GM18858 (cell line): ENCODE measurements around the gene MGST2.
A peak's percentile ranks its signal among the peaks of the same experiment; 100 is the strongest.
"Not testable (repeated sequence)": the region's sequence is repeated elsewhere in the genome, so short reads cannot be mapped to it uniquely, and the experiment has no call there.

Source experiments
- ATAC-seq: cut with Tn5 transposase; IDR thresholded peaks from one replicate; pipeline ENCODE4 v1.9.1; 2021; ENCODE audit not compliant: unreplicated experiment

Gene MGST2

DNA sequence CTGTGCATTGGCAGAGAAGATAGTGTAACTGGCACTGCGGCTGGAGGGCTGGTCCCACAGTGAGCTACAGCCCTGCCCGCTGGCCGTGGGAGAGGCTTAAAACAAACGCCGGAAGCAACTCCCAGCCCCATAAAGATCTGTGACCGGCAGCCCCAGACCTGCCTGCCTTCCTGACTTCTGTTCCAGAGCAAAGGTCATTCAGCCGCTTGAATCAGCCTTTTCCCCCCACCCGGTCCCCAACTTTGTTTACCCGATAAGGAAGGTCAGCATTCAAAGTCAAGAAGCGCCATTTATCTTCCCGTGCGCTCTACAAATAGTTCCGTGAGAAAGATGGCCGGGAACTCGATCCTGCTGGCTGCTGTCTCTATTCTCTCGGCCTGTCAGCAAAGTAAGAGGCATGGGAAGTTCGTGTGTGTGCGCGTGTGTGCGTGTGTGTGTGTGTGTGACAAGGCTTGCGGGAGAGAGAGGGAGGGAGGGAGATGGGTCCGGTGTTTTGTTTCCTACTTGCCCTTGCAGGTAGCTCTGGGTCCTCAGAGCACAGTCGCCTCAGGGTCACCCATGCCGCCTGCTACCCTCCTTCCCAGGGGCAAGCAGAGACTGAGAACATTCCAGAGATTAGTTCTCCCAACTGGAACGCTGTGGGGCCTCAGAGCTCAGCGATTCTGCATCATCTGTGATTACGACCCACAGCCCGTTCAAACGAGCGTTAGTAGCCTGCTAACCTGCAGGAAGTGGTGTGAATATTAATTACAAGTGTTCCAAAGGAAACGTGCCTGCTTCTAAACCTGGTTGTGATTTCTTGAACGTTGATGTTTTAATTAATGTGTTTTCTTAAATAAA, at the start of gene MGST2:
Gene MGST2, plus strand, starts transcription at position 130 of the 840 bp plus-strand sequence. Its CDS starts 201 bp downstream, at position 331.
- ATAC-seq = peak; percentile 74

GRCh38 chr4:139617702-139618490, 47.7 kb upstream of the MGST2 start:
- ATAC-seq = no peak

DNA sequence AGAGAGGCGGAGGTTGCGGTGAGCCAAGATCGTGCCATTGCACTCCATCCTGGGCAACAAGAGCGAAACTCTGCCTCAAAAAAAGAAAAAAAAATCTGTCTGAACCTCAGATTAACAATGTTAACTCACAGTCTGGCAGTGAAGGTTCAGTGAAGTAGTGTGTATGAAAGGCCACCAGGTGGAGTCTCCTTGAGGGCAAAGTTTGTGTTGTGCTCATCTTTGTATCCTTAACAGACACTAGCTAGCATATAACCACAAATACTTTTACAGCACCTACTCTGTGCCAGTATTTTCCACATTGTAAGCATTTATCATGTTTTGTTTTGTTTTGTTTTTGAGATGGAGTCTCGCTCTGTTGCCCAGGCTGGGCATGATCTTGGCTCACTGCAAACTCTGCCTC, 46.0 kb upstream of the MGST2 start:
- peak; percentile 63 for ATAC-seq

GRCh38 chr4:139622901-139623381, 42.7 kb upstream of the MGST2 start:
- no peak for ATAC-seq

DNA sequence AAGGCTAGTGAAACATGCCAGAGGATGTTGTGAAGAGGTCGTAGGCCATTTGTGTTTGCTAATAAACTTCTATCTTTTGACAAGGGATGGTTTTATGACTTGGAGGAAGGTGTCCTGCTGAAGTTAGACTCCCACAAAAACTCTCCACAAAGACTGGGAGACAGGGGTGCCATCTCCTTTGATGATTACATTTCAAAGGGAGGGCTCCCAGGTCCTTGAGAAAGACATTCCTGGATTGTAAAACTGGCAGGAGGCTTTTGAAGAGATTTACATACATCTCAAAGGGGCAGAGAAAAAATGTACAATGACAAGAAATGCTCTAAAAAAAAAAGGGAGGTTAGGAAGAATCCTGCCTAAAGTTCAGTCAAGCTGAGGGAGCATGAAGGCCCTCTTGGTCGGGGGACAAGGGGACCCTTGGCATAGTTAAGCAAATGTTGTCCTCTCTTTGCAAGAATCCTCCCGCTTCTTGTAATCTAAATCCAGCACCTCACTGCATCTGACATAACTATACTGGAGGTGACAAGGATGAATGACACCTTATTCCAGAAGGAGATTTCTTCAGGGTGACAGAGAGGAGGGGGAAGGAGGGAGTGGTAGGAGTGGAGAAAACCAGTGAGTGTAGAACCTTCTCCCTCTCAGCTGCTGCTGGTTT, 41.1 kb upstream of the MGST2 start:
- no peak for ATAC-seq

- ATAC-seq = no peak
Measured at GRCh38 chr4:139625093-139625455, 40.5 kb upstream of the MGST2 start.

GRCh38 chr4:139625482-139625881, 40.1 kb upstream of the MGST2 start:
- ATAC-seq = no peak

DNA sequence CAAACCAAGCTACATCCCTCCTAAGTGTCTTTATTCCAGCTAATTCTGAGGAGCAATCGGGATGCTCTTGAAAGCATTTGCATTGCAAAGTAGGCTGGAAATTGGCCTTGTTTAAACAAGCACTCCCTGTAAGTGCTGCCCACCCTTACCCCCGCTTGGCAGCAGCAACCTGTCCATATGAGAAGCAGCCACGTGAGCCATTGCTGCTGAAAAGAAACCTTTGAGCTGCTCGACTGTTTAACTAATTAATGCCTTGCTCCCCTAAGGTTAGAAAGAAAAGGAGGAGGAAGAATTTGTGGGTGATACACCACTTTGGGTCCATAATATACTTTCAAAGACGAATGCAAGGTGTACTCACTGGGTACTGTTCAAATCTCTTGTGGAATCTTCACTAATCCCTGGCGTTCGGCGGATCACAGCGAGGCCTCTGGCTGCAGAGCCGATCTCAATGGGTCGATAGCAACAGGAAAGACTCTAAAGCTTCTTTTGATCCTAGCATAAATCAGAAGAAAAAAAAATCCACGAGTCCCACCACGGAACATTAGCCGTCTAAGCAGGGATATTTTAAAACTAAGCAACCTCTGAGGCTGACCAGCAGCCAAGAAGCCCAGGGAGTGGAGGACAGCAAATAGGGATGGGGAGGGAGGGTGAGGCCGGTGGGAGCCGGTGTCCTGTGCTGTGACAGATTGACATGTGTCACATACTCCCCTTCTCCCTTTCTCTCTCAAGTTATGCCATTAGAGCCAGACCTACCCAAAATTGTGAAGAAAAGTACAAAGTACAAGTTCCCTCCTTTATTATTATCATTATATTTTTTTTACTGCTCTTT, 37.2 kb upstream of the MGST2 start:
- ATAC-seq = no peak

DNA sequence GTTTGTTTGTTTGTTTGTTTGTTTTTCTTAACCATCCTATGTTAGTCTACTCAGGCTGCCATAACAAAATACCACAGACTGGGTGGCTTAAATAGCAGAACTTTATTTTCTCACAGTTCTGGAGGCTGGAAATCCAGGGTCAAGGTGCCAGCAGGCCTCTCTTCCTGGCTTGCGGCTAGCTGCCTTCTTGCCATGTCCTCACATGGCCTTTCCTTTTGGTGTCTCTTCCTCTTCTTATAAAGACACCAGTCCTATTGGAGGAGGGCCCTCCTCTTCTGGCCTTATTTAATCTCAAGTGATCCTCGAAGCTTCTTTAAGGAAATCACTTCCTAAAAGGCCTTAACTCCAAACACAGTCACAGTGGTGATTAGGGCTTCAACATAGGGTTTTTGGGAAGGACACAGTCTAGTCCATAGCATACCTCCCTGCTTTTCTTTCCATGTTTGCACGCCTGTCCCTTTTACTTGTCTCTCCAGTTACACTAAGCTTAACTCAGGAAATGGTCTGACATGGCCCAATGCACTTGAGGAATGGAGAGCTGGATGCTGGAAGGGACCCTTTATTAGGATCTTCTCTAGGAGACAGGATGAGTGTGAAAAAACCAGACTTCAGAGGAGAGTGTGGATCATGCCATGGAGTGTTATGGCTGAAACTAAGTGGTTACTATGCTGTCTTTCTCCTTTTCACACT, 36.0 kb upstream of the MGST2 start:
- ATAC-seq = no peak

DNA sequence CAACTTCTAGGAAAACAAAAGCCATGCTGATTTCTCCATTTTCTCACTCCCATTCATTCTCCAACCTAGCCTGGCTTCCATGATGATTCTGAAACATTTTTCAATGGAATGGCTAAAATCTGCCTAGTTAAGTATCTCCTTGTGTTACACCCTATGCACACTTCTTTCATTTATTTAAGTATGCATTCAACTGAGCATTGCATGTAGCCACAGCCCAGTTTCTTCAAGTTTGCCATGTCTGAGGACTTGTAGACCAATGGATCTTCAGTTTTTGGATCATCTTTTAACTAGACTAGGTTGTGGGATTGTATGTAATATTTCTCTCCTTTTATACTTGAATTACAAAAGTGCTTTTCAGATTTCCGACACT, 35.5 kb upstream of the MGST2 start:
- no peak for ATAC-seq

- no peak for ATAC-seq
Measured at GRCh38 chr4:139630991-139631390, 34.6 kb upstream of the MGST2 start.

GRCh38 chr4:139631791-139632190, 33.8 kb upstream of the MGST2 start:
- no peak for ATAC-seq

DNA sequence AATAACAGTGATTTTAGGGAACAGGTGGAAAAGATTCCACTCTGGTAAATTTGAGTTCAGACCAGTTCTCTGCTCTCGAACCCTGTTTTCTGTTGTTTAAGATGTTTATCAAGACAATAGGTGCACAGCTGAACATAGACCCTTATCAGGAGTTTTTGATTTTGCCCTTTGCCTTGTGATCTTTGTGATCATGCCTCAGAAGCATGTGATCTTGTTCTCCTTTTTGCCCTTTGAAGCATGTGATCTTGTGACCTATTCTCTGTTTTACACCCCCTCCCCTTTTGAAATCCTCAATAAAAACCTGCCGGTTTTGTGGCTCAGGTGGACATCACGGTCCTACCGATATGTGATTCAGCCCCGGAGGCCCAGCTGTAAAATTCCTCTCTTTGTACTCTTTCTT, 32.9 kb upstream of the MGST2 start:
- ATAC-seq = not testable (repeated sequence)

GRCh38 chr4:139633195-139633594, 32.4 kb upstream of the MGST2 start:
- no peak for ATAC-seq

DNA sequence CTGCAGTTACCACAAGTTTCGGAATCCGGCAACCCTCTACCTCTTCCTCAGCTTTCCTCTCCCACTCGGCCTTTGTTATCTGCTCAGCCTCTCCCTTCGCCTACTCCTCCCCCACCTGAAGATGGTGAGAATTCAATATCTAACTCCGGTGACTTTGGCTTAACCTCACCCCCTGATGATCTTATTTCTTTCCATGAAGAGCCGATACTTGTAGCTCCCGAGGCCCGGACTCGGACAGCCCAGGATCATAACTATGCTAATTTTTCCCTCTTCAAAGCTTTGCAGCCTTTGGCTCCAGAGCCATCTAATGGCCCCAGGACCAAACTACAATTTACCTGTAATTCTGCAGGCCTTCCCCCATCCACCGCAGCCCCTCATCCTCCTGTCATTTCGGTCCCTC, 32.0 kb upstream of the MGST2 start:
- no peak for ATAC-seq

- no peak for ATAC-seq
Measured at GRCh38 chr4:139635966-139636365, 29.7 kb upstream of the MGST2 start.

- ATAC-seq = not testable (repeated sequence)
Measured at GRCh38 chr4:139638306-139638705, 27.3 kb upstream of the MGST2 start.

GRCh38 chr4:139639654-139640053, 26.0 kb upstream of the MGST2 start:
- no peak for ATAC-seq

DNA sequence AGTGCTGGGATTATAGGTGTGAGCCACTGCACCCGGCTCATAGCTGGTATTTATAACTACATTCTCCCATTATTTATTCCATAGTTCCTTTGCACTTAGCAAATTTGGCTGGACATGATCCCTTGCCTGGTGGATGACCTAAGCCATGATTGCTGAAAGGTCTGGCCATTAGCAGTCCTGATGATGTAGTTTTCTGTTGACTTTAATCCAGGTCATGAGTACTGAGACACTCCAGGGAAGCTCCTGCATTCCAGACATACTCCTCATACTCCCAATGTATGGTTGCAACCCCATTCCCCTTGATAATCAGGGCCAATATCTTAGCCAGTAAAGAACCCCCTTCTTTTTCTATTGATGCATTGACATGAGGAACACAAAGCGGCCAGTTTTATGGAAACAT, 24.4 kb upstream of the MGST2 start:
- no peak for ATAC-seq

DNA sequence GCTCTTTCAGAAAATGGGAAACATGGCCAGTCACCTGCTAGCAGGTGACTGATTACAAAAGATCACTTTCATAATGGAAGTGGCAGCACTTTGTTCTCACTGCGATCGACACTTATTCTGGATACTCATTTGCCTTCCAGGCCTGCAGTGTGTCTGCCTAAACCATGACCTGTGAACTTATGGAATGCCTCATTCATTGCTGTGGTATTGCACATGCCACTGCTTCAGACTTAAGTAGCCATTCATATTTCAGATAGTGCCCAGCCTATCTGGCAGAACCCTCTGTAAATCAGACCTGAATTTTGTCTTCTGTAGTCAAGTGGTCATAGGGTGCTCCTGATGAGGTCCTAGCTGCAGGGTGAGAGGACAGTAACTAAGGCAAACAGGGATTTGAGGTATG, 23.3 kb upstream of the MGST2 start:
- no peak for ATAC-seq
